K562 (cell line): ENCODE measurements around the gene PHKB. TPM values are rescaled to one million over a fixed set of nuclear protein-coding genes. Genes with fewer than 3 reads are reported as not detected.
"Not testable (repeated sequence)": the region's sequence is repeated elsewhere in the genome, so short reads cannot be mapped to it uniquely, and the experiment has no call there.

ENCODE experiments used
- ATAC-seq: fragments of 200-7000 bp; cut with Tn5 transposase; 3 replicates; pipeline ENCODE4 v1.9.1; 2020; ENCODE audit warnings: moderate library complexity
- BruUV-seq: library from RNA; stranded (reverse); fragments of 400-500 nt; replicated peaks from 2 replicates; lab custom pipeline; 2021; lab: Mats Ljungman, UMichigan
- CTCF ChIA-PET: fragments of 300-600 bp; formaldehyde crosslinking; extraction: SDS; loops from one replicate; lab custom pipeline; 2021; ENCODE audit warnings: low intra/inter-chr PET ratio; lab: Yijun Ruan, JAX
- POLR2A ChIA-PET: fragments of 300-600, 350-650 bp; sonication (Branson Sonifier 250); formaldehyde crosslinking; extraction: SDS; loops from one replicate; lab custom pipeline; 2021; ENCODE audit warnings: antibody characterized with exemption, inconsistent platforms; lab: Yijun Ruan, JAX
- DNase-seq, 4 experiments: peaks; one replicate each; pipeline versions ENCODE4 v3.0.0 to v3.0.0-alpha.2; 2011 to 2018; ENCODE audit warnings: low spot score in 3 of 4, mixed read lengths in 3 of 4; ENCODE audit errors: extremely low read depth in 1 of 4
- FAIRE-seq: peaks from 2 replicates; lab custom pipeline; 2011; peaks lifted over from hg19 to GRCh38; lab: Jason Lieb, UNC
- H2AFZ ChIP-seq: 2 replicates; pipeline ENCODE4 v1.6.0; 2011; ENCODE audit warnings: low read depth, low read length, control low read depth, inconsistent platforms
- H3K27ac ChIP-seq: fragments of 200-600 bp; 3 replicates; pipeline ENCODE4 v1.8.0; 2011; ENCODE audit warnings: low read depth, mild to moderate bottlenecking, control low read depth, inconsistent platforms, low read length, moderate library complexity, mixed read lengths; ENCODE audit errors: extremely low read depth
- H3K27me3 ChIP-seq, 2 experiments: fragments of 300-600 bp in 1 of 2; 2 replicates in 1 of 2; 3 replicates in 1 of 2; pipeline versions ENCODE4 v1.6.0 to v1.8.0; 2011; ENCODE audit warnings: inconsistent platforms in 2 of 2, low read length in 2 of 2, mild to moderate bottlenecking in 1 of 2, mixed read lengths in 1 of 2, moderate library complexity in 1 of 2; ENCODE audit not compliant: control insufficient read depth in 2 of 2, insufficient read depth in 2 of 2
- H3K36me3 ChIP-seq: fragments of 300-600 bp; 3 replicates; pipeline ENCODE4 v1.8.0; 2011; ENCODE audit warnings: mild to moderate bottlenecking, low read length, inconsistent platforms; ENCODE audit not compliant: control insufficient read depth, insufficient read depth
- H3K4me1 ChIP-seq, 2 experiments: fragments of 200-600 bp in 1 of 2; replicated peaks in 1 of 2; 2 replicates in 1 of 2; 3 replicates in 1 of 2; pipeline versions ENCODE4 v1.5.1 to v1.8.0; 2011; ENCODE audit warnings: inconsistent platforms in 2 of 2, low read length in 2 of 2, mild to moderate bottlenecking in 1 of 2, mixed read lengths in 1 of 2, moderate library complexity in 1 of 2; ENCODE audit not compliant: control insufficient read depth in 2 of 2, insufficient read depth in 2 of 2
- H3K4me2 ChIP-seq: 2 replicates; pipeline ENCODE4 v1.6.1; 2011; ENCODE audit warnings: low read length, control low read depth, inconsistent platforms, mixed read lengths; ENCODE audit not compliant: insufficient read depth
- H3K4me3 ChIP-seq: fragments of 200-600 bp; sonication (generic), shearing (Covaris generic); 2 replicates; pipeline ENCODE4 v1.5.1; 2016; ENCODE audit warnings: control low read depth, inconsistent platforms
- H3K79me2 ChIP-seq: fragments of 200-600 bp; 3 replicates; pipeline ENCODE4 v1.8.0; 2011; ENCODE audit warnings: low read length, inconsistent platforms; ENCODE audit not compliant: control insufficient read depth, insufficient read depth
- H3K9ac ChIP-seq, 2 experiments: 2 replicates each; pipeline versions ENCODE4 v1.6.0 to v1.6.1; 2011; ENCODE audit warnings: low read depth in 2 of 2, low read length in 2 of 2, control low read depth in 1 of 2, inconsistent platforms in 1 of 2, mild to moderate bottlenecking in 1 of 2, mixed read lengths in 1 of 2; ENCODE audit not compliant: insufficient read depth in 1 of 2
- H3K9me1 ChIP-seq: one replicate; pipeline ENCODE4 v1.6.0; 2011; ENCODE audit warnings: inconsistent platforms, mild to moderate bottlenecking, low read length, moderate library complexity; ENCODE audit not compliant: control insufficient read depth, insufficient read depth
- H3K9me3 ChIP-seq: replicated peaks from 2 replicates; pipeline ENCODE4 v1.5.1; 2011; ENCODE audit warnings: low read depth, low read length, inconsistent platforms; ENCODE audit not compliant: control insufficient read depth, insufficient read depth
- H4K20me1 ChIP-seq: replicated peaks from 2 replicates; pipeline ENCODE4 v1.6.1; 2011; ENCODE audit warnings: low read length, inconsistent platforms, mixed read lengths; ENCODE audit not compliant: control insufficient read depth, insufficient read depth
- BCOR ChIP-seq: fragments of 450-650 bp; IDR thresholded peaks from 2 replicates; pipeline ENCODE4 v1.6.1; 2016
- ZNF146 ChIP-seq: IDR thresholded peaks from one replicate; pipeline ENCODE4 v1.6.1; 2018; ENCODE audit warnings: missing compliant biosample characterization; ENCODE audit not compliant: unreplicated experiment
- WGBS: fragments of 100-300 bp; shearing (Covaris generic); methylation state at CpG from one replicate; pipeline ENCODE4 v1.1.6; 2016; ENCODE audit warnings: low coverage, mixed read lengths; ENCODE audit not compliant: insufficient coverage; ENCODE audit errors: missing lambda C conversion rate; 5-methylcytosine and 5-hydroxymethylcytosine counted together
- in situ Hi-C: fragments of 300-500 bp; cut with MboI; formaldehyde crosslinking; loops from 4 replicates; pipeline ENCODE4 v1.15.0; 2018; ENCODE audit warnings: inconsistent platforms, mixed read lengths
- intact Hi-C: fragments of 100-400 bp; cut with micrococcal nuclease; formaldehyde crosslinking; loops from 2 replicates; pipeline ENCODE4 v1.14.2; 2022
- polyA plus RNA-seq, 8 experiments: library from polyadenylated mRNA; depleted of rRNA in 4 of 8; stranded (reverse) in 5 of 8; unstranded in 3 of 8; fragments of >200 nt; fragmentation: Nextera tagmentation in 2 of 8; fragmentation: Illumina TruSeq in 1 of 8; extraction: Ambion mirVana in 2 of 8; extraction: Trizol in 1 of 8; gene quantifications; 2 replicates each; pipeline versions ENCODE4 v1.2.1 to v1.2.3, GENCODE V29; 2011 to 2014; ENCODE audit warnings: inconsistent platforms in 1 of 8, missing spikeins in 1 of 8
- total RNA-seq, 7 experiments: library from RNA; depleted of rRNA in 6 of 7; stranded (reverse); fragments of >200 nt in 6 of 7; fragmentation: Illumina TruSeq in 2 of 7; extraction: Trizol in 2 of 7; gene quantifications; 2 replicates each; pipeline versions ENCODE4 v1.2.1 to v1.2.3, GENCODE V29; 2011 to 2021; ENCODE audit warnings: low replicate concordance in 1 of 7

The PHKB gene
- total and polyA plus RNA-seq, 9 of the 15 experiments (the other 6 are each of a cell fraction or from before 2014, with no cell fraction given), result 24.7 to 92.3 (median 67.0) TPM

GRCh38 chr16:47541135-47541534, 80.0 kb downstream of the PHKB start:
- H3K9ac ChIP-seq, H4K20me1 ChIP-seq, FAIRE-seq, ATAC-seq, CTCF ChIA-PET, intact Hi-C loops, H3K27me3 ChIP-seq, in situ Hi-C loops, H3K4me1 ChIP-seq, H3K4me3 ChIP-seq, DNase-seq, BruUV-seq, H3K4me2 ChIP-seq, H3K27ac ChIP-seq, POLR2A ChIA-PET, H3K79me2 ChIP-seq, H3K9me1 ChIP-seq, H3K9me3 ChIP-seq, H2AFZ ChIP-seq: not testable (repeated sequence)
- H3K36me3 ChIP-seq, result peaks cover 16% of the 10 kb centered on the region
- peak; percentile 52; the same call in 1 of the 2 replicates for TF ChIP-seq BCOR
- TF ChIP-seq ZNF146 (CRISPR knock-in tag), result peak; percentile 65
- WGBS, result 100% methylated on average over 2 of the region's 3 CpGs

- ATAC-seq, H3K9me1 ChIP-seq, in situ Hi-C loops, H3K9ac ChIP-seq, H3K27me3 ChIP-seq, H3K4me1 ChIP-seq, BruUV-seq, FAIRE-seq, H3K4me3 ChIP-seq, H3K79me2 ChIP-seq, POLR2A ChIA-PET, H3K27ac ChIP-seq, H2AFZ ChIP-seq, DNase-seq, CTCF ChIA-PET, H3K9me3 ChIP-seq, H3K4me2 ChIP-seq, H4K20me1 ChIP-seq, intact Hi-C loops: not testable (repeated sequence)
- 93% methylated on average over 6 of the region's 6 CpGs for WGBS
- peaks cover 25% of the 10 kb centered on the region; the same call in 2 of the 3 replicates for H3K36me3 ChIP-seq
Measured at GRCh38 chr16:47544255-47544654, 83.1 kb downstream of the PHKB start.

- H3K4me1 ChIP-seq, ATAC-seq, BruUV-seq, H3K27me3 ChIP-seq, DNase-seq, CTCF ChIA-PET, H3K79me2 ChIP-seq, H3K27ac ChIP-seq, intact Hi-C loops, H3K9ac ChIP-seq, in situ Hi-C loops, H2AFZ ChIP-seq, POLR2A ChIA-PET, H4K20me1 ChIP-seq, H3K4me2 ChIP-seq, H3K9me3 ChIP-seq, FAIRE-seq, H3K9me1 ChIP-seq, H3K4me3 ChIP-seq: not testable (repeated sequence)
- H3K36me3 ChIP-seq, result peaks cover 39% of the 10 kb centered on the region; the same call in 2 of the 3 replicates
- 84% methylated on average over 3 of the region's 3 CpGs for WGBS
Measured at GRCh38 chr16:47551185-47551584, 90.1 kb downstream of the PHKB start.

GRCh38 chr16:47551767-47552166, 90.6 kb downstream of the PHKB start:
- BruUV-seq, in situ Hi-C loops, H2AFZ ChIP-seq, CTCF ChIA-PET, H3K4me3 ChIP-seq, H3K27ac ChIP-seq, DNase-seq, H3K9me3 ChIP-seq, H3K27me3 ChIP-seq, ATAC-seq, intact Hi-C loops, FAIRE-seq, H4K20me1 ChIP-seq, H3K9me1 ChIP-seq, H3K4me2 ChIP-seq, H3K9ac ChIP-seq, H3K79me2 ChIP-seq, POLR2A ChIA-PET, H3K4me1 ChIP-seq: not testable (repeated sequence)
- WGBS, result 87% methylated on average over 3 of the region's 3 CpGs
- H3K36me3 ChIP-seq, result peaks cover 37% of the 10 kb centered on the region; the same call in 2 of the 3 replicates
